Measurements from ENCODE around the gene PRORP.
"Not testable (repeated sequence)": the region's sequence is repeated elsewhere in the genome, so short reads cannot be mapped to it uniquely, and the experiment has no call there.

The PRORP gene

GRCh38 chr14:35138585-35138984, 16.2 kb downstream of the PRORP start:
- no peak for DNase-seq (ENCODE audit: low read depth in 2 of 2)

- no peak for DNase-seq (ENCODE audit: low read depth in 2 of 2)
Observed at GRCh38 chr14:35140718-35141581, 18.6 kb downstream of the PRORP start.

- no peak for DNase-seq (ENCODE audit: low read depth in 2 of 2)
Observed at GRCh38 chr14:35144029-35144428, 21.7 kb downstream of the PRORP start.

- DNase-seq (ENCODE audit: low read depth in 2 of 2) = no peak
Observed at GRCh38 chr14:35146711-35147149, 24.4 kb downstream of the PRORP start.

GRCh38 chr14:35147186-35147585, 24.8 kb downstream of the PRORP start:
- DNase-seq (ENCODE audit: low read depth in 2 of 2) = no peak

GRCh38 chr14:35147711-35148110, 25.4 kb downstream of the PRORP start:
- DNase-seq (ENCODE audit: low read depth in 2 of 2) = no peak

GRCh38 chr14:35149239-35149638, 26.9 kb downstream of the PRORP start:
- no peak for DNase-seq (ENCODE audit: low read depth in 2 of 2)

- DNase-seq (ENCODE audit: low read depth in 2 of 2) = not testable (repeated sequence)
Observed at GRCh38 chr14:35152531-35152930, 30.2 kb downstream of the PRORP start.

GRCh38 chr14:35154016-35154415, 31.7 kb downstream of the PRORP start:
- no peak for DNase-seq (ENCODE audit: low read depth in 2 of 2)

GRCh38 chr14:35155962-35156361, 33.6 kb downstream of the PRORP start:
- DNase-seq (ENCODE audit: low read depth in 2 of 2) = no peak

- no peak for DNase-seq (ENCODE audit: low read depth in 2 of 2)
Observed at GRCh38 chr14:35158491-35158890, 36.1 kb downstream of the PRORP start.

- no peak for DNase-seq (ENCODE audit: low read depth in 2 of 2)
Observed at GRCh38 chr14:35158951-35159653, 36.8 kb downstream of the PRORP start.

- DNase-seq (ENCODE audit: low read depth in 2 of 2) = no peak
Observed at GRCh38 chr14:35159742-35160409, 37.5 kb downstream of the PRORP start.

GRCh38 chr14:35161231-35161630, 38.9 kb downstream of the PRORP start:
- peak in 1 of 2 donors; percentile 3 for DNase-seq (ENCODE audit: low read depth in 2 of 2)

- no peak for DNase-seq (ENCODE audit: low read depth in 2 of 2)
Observed at GRCh38 chr14:35163384-35163783, 41.0 kb downstream of the PRORP start.

GRCh38 chr14:35164849-35165248, 42.5 kb downstream of the PRORP start:
- DNase-seq (ENCODE audit: low read depth in 2 of 2) = no peak

GRCh38 chr14:35167496-35167895, 45.1 kb downstream of the PRORP start:
- DNase-seq (ENCODE audit: low read depth in 2 of 2) = no peak

Measured in stimulated activated CD8-positive, alpha-beta memory T cell treated with anti-CD3 and anti-CD28 coated beads, Interleukin-2, amount 100 ng/mL, for 48 hours (primary cell).